ENCODE measurements around the gene ACIN1.

Gene ACIN1

DNA sequence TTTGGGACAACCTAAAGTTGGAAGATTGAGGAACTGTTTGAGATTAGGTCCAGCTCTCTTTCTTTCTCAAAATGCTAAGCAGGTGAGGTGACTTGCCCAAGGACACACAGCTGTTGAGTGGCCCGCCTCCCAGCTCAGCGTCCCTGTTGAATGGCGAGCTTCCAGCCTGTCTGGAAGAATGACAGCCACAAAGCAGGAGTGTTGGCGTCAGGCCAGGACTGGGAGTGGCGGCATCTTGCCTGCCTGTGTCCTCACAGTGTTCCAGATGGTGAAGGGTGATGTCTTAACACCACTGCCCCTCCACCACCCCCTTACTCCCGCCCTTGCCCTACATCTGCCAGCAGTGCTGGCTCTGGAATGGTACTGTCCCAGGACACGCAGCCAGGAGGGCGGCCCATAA is 28.5 kb upstream of the ACIN1 start:
- Histone ChIP-seq H3K9ac (ENCODE audit: low read depth, low read length, poor library complexity) (no peak overlapping the region), H2BK120ac (ENCODE audit: low read depth, low read length) (no peak overlapping the region), H3K18ac (ENCODE audit: low read length) (no peak overlapping the region), H3K36me3 (replicated peaks in 1 of 2; ENCODE audit: control insufficient read depth in 2 of 2, insufficient read depth in 2 of 2, low read length in 2 of 2) (peaks cover 0 to 6% of the 10 kb centered on the region in 2 donors), H4K8ac (ENCODE audit: low read depth, low read length) (no peak overlapping the region), H3K27me3 (ENCODE audit: control insufficient read depth in 3 of 3, insufficient read depth in 3 of 3, low read depth in 1 of 3, low read length in 3 of 3) (no peaks in the 10 kb centered on the region), H2BK12ac (ENCODE audit: low read length) (no peak overlapping the region), H2BK15ac (ENCODE audit: low read length) (no peak overlapping the region), H3K4ac (ENCODE audit: low read length) (no peak overlapping the region), H3K79me1 (ENCODE audit: low read depth, low read length) (no peaks in the 10 kb centered on the region), H3K4me3 (ENCODE audit: low read length in 2 of 2) (no peak overlapping the region), H3K4me1 (ENCODE audit: control insufficient read depth in 2 of 2, insufficient read depth in 1 of 2, low read depth in 1 of 2, low read length in 2 of 2) (peaks cover 5 to 11% of the 10 kb centered on the region in 2 donors), H2AK5ac (ENCODE audit: low read depth, low read length) (no peak overlapping the region), H4K91ac (ENCODE audit: low read depth, low read length, poor library complexity) (no peak overlapping the region), H2AFZ (ENCODE audit: low read length) (no peak overlapping the region), H3K27ac (replicated peaks; ENCODE audit: low read length) (no peak overlapping the region), H3K4me2 (ENCODE audit: insufficient read depth, low read length, poor library complexity, severe bottlenecking) (no peak overlapping the region), H2BK5ac (ENCODE audit: low read length) (no peak overlapping the region), H3K14ac (ENCODE audit: low read length) (no peak overlapping the region), H3K9me3 (replicated peaks in 1 of 2; ENCODE audit: control insufficient read depth in 2 of 2, insufficient read depth in 1 of 2, low read depth in 1 of 2, low read length in 2 of 2) (peaks cover 0 to 2% of the 10 kb centered on the region in 2 donors), H3K23ac (ENCODE audit: low read depth, low read length, poor library complexity) (no peak overlapping the region)
- no peak for DNase-seq (ENCODE audit: low spot score)
- WGBS, 2 donors (ENCODE audit: extremely low coverage in 2 of 2, insufficient read length in 2 of 2, insufficient replicate concordance in 1 of 2): no CpG with 5 or more reads among the region's 8 CpGs

DNA sequence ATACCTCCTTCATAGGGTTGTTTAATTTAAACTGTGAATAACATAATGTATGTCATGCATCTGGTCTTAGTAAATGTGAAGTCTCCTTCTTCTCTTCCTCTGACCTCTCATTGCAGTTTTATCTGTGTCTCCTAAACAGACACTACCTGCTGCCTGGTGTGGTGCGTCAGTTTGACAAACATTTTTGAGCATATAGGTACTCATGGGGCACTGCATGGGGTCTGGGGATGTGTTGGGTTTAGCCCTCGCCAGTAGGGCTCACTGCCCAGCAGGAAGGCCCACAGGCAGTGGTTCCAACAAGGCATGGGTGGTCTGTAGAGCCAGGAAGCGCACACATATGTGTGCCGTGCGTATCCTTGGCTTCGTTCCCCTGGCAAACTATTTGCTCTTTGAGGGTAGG is 27.1 kb upstream of the ACIN1 start:
- no peak overlapping the region for H4K8ac ChIP-seq (ENCODE audit: low read depth, low read length)
- no peak overlapping the region for H2BK5ac ChIP-seq (ENCODE audit: low read length)
- no peak overlapping the region for H3K4me2 ChIP-seq (ENCODE audit: insufficient read depth, low read length, poor library complexity, severe bottlenecking)
- no peak overlapping the region for H3K18ac ChIP-seq (ENCODE audit: low read length)
- no peak overlapping the region for H3K4ac ChIP-seq (ENCODE audit: low read length)
- no peaks in the 10 kb centered on the region for H3K36me3 ChIP-seq (replicated peaks in 1 of 2; ENCODE audit: control insufficient read depth in 2 of 2, insufficient read depth in 2 of 2, low read length in 2 of 2)
- no peak overlapping the region for H3K23ac ChIP-seq (ENCODE audit: low read depth, low read length, poor library complexity)
- no peak for DNase-seq (ENCODE audit: low spot score)
- H3K4me1 ChIP-seq (ENCODE audit: control insufficient read depth in 2 of 2, insufficient read depth in 1 of 2, low read depth in 1 of 2, low read length in 2 of 2): peaks cover 5 to 11% of the 10 kb centered on the region in 2 donors
- no peaks in the 10 kb centered on the region for H3K27me3 ChIP-seq (ENCODE audit: control insufficient read depth in 3 of 3, insufficient read depth in 3 of 3, low read depth in 1 of 3, low read length in 3 of 3)
- H3K4me3 ChIP-seq (ENCODE audit: low read length in 2 of 2): no peak overlapping the region
- peak overlapping the region; percentile 14 for H2BK12ac ChIP-seq (ENCODE audit: low read length)
- no peak overlapping the region for H2BK15ac ChIP-seq (ENCODE audit: low read length)
- no peak overlapping the region for H2AFZ ChIP-seq (ENCODE audit: low read length)
- no peak overlapping the region for H3K27ac ChIP-seq (replicated peaks; ENCODE audit: low read length)
- H2BK120ac ChIP-seq (ENCODE audit: low read depth, low read length): no peak overlapping the region
- no peaks in the 10 kb centered on the region for H3K79me1 ChIP-seq (ENCODE audit: low read depth, low read length)
- no peak overlapping the region for H4K91ac ChIP-seq (ENCODE audit: low read depth, low read length, poor library complexity)
- H3K9ac ChIP-seq (ENCODE audit: low read depth, low read length, poor library complexity): no peak overlapping the region
- H3K14ac ChIP-seq (ENCODE audit: low read length): no peak overlapping the region
- H3K9me3 ChIP-seq (replicated peaks in 1 of 2; ENCODE audit: control insufficient read depth in 2 of 2, insufficient read depth in 1 of 2, low read depth in 1 of 2, low read length in 2 of 2): no peaks in the 10 kb centered on the region
- H2AK5ac ChIP-seq (ENCODE audit: low read depth, low read length): no peak overlapping the region
- WGBS, 2 donors (ENCODE audit: extremely low coverage in 2 of 2, insufficient read length in 2 of 2, insufficient replicate concordance in 1 of 2): no CpG with 5 or more reads among the region's 6 CpGs

GRCh38 chr14:23121361-23121771 is 26.4 kb upstream of the ACIN1 start:
- no peak overlapping the region for H3K14ac ChIP-seq (ENCODE audit: low read length)
- H4K8ac ChIP-seq (ENCODE audit: low read depth, low read length): no peak overlapping the region
- H2BK12ac ChIP-seq (ENCODE audit: low read length): no peak overlapping the region
- H2AFZ ChIP-seq (ENCODE audit: low read length): peak overlapping the region; percentile 71
- H2BK120ac ChIP-seq (ENCODE audit: low read depth, low read length): no peak overlapping the region
- no peaks in the 10 kb centered on the region for H3K79me1 ChIP-seq (ENCODE audit: low read depth, low read length)
- DNase-seq (ENCODE audit: low spot score): no peak
- H4K91ac ChIP-seq (ENCODE audit: low read depth, low read length, poor library complexity): no peak overlapping the region
- no peaks in the 10 kb centered on the region for H3K9me3 ChIP-seq (replicated peaks in 1 of 2; ENCODE audit: control insufficient read depth in 2 of 2, insufficient read depth in 1 of 2, low read depth in 1 of 2, low read length in 2 of 2)
- no peak overlapping the region for H2AK5ac ChIP-seq (ENCODE audit: low read depth, low read length)
- H3K27ac ChIP-seq (replicated peaks; ENCODE audit: low read length): no peak overlapping the region
- no peak overlapping the region for H3K23ac ChIP-seq (ENCODE audit: low read depth, low read length, poor library complexity)
- H3K18ac ChIP-seq (ENCODE audit: low read length): no peak overlapping the region
- no peak overlapping the region for H2BK15ac ChIP-seq (ENCODE audit: low read length)
- no peak overlapping the region for H2BK5ac ChIP-seq (ENCODE audit: low read length)
- H3K4me3 ChIP-seq (ENCODE audit: low read length in 2 of 2): no peak overlapping the region
- no peaks in the 10 kb centered on the region for H3K27me3 ChIP-seq (ENCODE audit: control insufficient read depth in 3 of 3, insufficient read depth in 3 of 3, low read depth in 1 of 3, low read length in 3 of 3)
- peaks cover 5 to 11% of the 10 kb centered on the region in 2 donors for H3K4me1 ChIP-seq (ENCODE audit: control insufficient read depth in 2 of 2, insufficient read depth in 1 of 2, low read depth in 1 of 2, low read length in 2 of 2)
- no peak overlapping the region for H3K4me2 ChIP-seq (ENCODE audit: insufficient read depth, low read length, poor library complexity, severe bottlenecking)
- no peaks in the 10 kb centered on the region for H3K36me3 ChIP-seq (replicated peaks in 1 of 2; ENCODE audit: control insufficient read depth in 2 of 2, insufficient read depth in 2 of 2, low read length in 2 of 2)
- H3K4ac ChIP-seq (ENCODE audit: low read length): no peak overlapping the region
- no CpG with 5 or more reads among the region's 6 CpGs for WGBS, 2 donors (ENCODE audit: extremely low coverage in 2 of 2, insufficient read length in 2 of 2, insufficient replicate concordance in 1 of 2)
- H3K9ac ChIP-seq (ENCODE audit: low read depth, low read length, poor library complexity): no peak overlapping the region

- H3K9ac ChIP-seq (ENCODE audit: low read depth, low read length, poor library complexity): no peak overlapping the region
- H3K18ac ChIP-seq (ENCODE audit: low read length): no peak overlapping the region
- H4K8ac ChIP-seq (ENCODE audit: low read depth, low read length): no peak overlapping the region
- no peak overlapping the region for H3K4me3 ChIP-seq (ENCODE audit: low read length in 2 of 2)
- H3K14ac ChIP-seq (ENCODE audit: low read length): no peak overlapping the region
- peak; percentile 90 for DNase-seq (ENCODE audit: low spot score)
- H3K4me2 ChIP-seq (ENCODE audit: insufficient read depth, low read length, poor library complexity, severe bottlenecking): no peak overlapping the region
- no peak overlapping the region for H2BK12ac ChIP-seq (ENCODE audit: low read length)
- no peaks in the 10 kb centered on the region for H3K79me1 ChIP-seq (ENCODE audit: low read depth, low read length)
- no peak overlapping the region for H2AK5ac ChIP-seq (ENCODE audit: low read depth, low read length)
- no peak overlapping the region for H2BK120ac ChIP-seq (ENCODE audit: low read depth, low read length)
- H3K27ac ChIP-seq (replicated peaks; ENCODE audit: low read length): no peak overlapping the region
- H3K36me3 ChIP-seq (replicated peaks in 1 of 2; ENCODE audit: control insufficient read depth in 2 of 2, insufficient read depth in 2 of 2, low read length in 2 of 2): no peaks in the 10 kb centered on the region
- WGBS, 2 donors (ENCODE audit: extremely low coverage in 2 of 2, insufficient read length in 2 of 2, insufficient replicate concordance in 1 of 2): no CpG with 5 or more reads among the region's 9 CpGs
- H3K9me3 ChIP-seq (replicated peaks in 1 of 2; ENCODE audit: control insufficient read depth in 2 of 2, insufficient read depth in 1 of 2, low read depth in 1 of 2, low read length in 2 of 2): no peaks in the 10 kb centered on the region
- no peak overlapping the region for H2BK5ac ChIP-seq (ENCODE audit: low read length)
- no peak overlapping the region for H2BK15ac ChIP-seq (ENCODE audit: low read length)
- peak overlapping the region; percentile 71 for H2AFZ ChIP-seq (ENCODE audit: low read length)
- H3K27me3 ChIP-seq (ENCODE audit: control insufficient read depth in 3 of 3, insufficient read depth in 3 of 3, low read depth in 1 of 3, low read length in 3 of 3): no peaks in the 10 kb centered on the region
- no peak overlapping the region for H3K4ac ChIP-seq (ENCODE audit: low read length)
- H3K23ac ChIP-seq (ENCODE audit: low read depth, low read length, poor library complexity): no peak overlapping the region
- no peak overlapping the region for H4K91ac ChIP-seq (ENCODE audit: low read depth, low read length, poor library complexity)
- peaks cover 5 to 11% of the 10 kb centered on the region in 2 donors for H3K4me1 ChIP-seq (ENCODE audit: control insufficient read depth in 2 of 2, insufficient read depth in 1 of 2, low read depth in 1 of 2, low read length in 2 of 2)
These were observed 25.8 kb upstream of the ACIN1 start for GRCh38 chr14:23120541-23121251.
